Limb (tissue), 2 donors: Measurements from ENCODE around the gene IFT74.
"Not testable (repeated sequence)": the region's sequence is repeated elsewhere in the genome, so short reads cannot be mapped to it uniquely, and the experiment has no call there.

Experiments used
- DNase-seq, 2 donors: peaks; one replicate each; pipeline ENCODE4 v3.0.0-alpha.2; 2016; ENCODE audit errors: extremely low spot score in 2 of 2

The IFT74 gene

DNA sequence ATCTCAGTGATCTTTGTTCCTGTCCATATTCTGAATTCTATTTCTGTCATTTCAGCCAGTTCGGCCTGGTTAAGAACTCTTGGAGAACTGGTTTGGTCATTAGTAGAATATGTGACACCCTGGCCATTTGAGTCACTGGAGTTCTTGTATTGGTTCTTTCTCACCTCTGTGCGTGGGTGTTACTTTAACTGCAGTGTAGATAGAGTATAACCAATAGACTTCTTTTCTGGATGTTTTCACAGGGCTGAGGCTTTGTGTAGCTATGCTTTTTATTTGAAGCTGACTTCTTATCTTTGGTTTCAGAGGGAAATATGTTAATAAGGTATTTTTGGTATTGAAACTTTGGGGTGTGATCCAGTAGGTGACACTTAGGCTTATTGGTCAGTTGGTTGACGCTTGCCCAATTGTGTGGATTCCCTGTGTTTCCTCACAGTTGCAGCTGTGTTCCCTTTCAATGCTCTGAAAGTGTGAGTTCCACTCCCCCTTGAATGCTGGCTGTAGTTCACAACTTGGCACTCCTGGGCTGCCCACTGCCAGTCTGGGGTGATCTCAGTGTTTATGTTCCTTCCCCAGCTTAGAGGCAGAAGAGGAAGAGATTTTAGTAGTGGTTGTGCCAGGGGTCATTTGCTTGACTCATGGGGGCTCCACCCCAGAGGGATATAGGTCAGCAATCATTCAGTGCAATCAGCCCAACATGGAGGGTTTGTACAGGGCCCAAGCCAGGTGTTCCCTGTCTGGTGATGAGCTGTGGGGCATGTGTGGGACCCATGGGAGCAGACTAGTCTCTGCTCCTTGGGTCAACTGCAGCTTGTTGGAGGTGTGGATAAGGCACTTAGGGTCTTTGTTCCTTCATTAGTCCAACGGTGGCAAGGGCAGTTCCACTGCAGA lies 117.9 kb downstream of the IFT74 start:
- DNase-seq, result no peak

GRCh38 chr9:27078685-27079084 lies 122.5 kb downstream of the IFT74 start:
- no peak for DNase-seq

DNA sequence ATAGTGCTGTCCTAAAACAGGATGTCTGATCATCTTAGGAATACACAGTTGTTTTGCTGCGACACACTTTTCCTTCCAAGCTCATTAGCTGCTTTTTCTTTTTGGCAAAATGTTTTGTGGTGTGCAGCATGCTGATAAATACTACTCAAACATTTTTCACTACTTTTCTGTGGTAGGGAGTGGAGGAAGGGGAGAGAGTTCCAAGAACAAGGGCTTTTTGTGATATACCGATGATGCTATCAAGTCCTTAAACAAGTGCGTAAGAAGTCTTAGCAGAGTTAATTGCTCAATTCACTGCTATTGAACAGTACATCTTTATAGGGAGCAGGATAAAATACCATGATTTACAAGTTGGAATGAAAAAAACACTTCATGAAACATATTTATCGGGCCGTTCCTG lies 129.2 kb downstream of the IFT74 start:
- DNase-seq, result no peak

DNA sequence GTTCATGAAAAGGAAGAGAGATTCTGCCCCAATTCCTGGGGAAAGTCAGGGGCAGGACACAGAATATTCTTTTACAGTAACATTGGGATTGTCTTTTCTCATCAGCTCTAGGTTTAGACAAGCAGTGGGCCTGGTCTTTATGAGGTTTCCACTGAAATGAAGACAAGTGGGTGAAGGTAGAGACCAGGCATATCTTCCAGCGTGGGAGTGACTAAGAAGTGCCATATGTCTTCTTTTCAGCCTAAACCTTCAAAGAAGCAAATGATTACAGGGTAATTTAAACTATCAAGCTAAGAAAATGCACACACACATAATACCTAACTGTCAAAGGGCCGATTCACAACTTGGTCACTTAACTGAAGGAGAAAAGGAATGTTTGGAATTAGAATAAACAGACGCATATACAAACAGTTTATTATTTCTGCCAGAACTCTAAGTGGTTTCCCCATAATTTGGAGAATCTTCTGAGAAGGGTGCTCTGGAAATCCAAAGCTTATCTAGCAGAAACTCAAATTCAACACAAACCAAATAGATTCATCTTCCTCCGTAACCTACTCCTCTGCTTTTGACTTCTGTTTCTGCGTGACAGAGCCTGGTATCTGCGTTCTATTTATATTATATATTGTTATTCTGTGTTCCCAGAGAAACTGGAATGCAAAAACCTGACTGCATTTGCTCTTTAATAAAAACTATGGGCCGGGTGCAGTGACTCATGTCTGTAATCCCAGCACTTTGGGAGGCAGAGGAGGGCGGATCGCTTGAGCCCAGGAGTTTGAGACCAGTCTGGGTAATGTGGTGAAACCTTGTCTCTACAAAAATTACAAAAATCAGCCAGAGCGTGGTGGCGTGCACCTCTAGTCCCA lies 130.8 kb downstream of the IFT74 start:
- no peak for DNase-seq

DNA sequence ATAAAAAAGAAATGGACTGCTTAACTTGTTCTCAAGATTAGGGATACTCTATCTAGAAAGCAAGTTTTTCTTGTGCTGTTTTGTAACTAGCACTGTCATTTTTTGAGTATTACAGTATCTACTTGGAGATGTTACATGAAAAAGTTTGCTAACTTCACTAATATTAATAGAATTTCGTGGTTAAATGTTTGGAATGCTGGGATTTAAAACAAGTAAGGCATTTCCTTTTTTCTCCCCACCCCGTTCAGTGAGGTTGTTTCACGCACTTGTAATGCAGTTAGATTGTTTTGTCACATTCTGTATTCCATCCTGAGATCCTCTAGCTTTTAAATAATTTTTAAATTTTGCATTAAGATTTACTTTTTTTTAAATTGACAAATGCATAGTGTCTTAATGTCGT lies 132.8 kb downstream of the IFT74 start:
- DNase-seq, result no peak

DNA sequence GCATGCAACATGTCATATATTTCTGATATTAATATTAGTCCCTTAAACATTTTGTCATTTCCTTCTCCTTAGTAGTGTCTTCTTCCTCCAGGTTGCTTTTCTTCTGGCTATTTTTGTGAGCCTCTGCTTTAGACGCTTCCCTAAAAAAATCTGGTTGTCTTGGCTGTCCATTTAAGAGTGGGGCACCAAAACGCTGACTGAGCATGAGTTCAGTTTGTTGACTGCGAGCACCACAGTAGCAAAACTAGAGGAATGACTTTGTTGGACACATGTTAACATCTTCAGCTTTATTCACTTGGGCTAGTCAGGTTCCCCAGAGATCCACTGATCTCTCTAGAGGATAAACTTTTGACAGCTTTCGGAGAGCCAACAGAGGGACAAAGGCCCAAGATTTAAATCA lies 133.5 kb downstream of the IFT74 start:
- no peak for DNase-seq

DNA sequence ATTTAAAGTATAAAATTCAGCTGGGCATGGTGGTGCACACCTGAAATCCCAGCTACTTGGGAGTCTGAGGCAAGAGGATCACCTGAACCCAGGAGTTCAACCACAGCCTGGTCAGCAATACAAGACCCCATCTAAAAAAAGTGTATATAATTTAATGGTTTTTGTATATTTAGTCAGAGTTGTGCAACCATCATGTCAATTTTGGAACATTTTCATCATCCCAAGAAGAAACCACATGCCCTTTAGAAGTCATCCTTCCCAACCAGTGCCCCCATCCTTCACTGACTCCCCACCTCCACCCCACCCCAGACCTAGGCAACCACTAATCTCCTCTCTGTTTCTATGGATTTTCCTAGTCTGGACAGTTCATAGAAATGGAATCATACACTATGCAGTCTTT lies 134.0 kb downstream of the IFT74 start:
- DNase-seq, result no peak

DNA sequence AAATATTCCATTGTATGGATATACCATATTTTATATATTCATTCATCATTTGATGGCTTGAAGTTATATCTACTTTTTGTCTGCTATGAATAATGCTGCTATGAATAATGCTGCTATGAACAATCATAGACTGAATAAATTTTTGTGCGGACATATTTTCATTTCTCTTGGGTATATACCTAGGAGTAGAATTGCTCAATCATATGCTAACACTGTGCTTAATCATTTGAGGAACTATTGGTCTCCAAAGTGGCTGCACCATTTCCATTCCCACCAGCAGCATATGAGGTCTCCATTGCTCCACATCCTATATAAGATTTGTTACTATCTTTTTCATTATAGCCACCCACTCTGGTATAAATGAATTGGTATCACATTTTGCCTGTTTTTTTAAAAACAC lies 134.5 kb downstream of the IFT74 start:
- DNase-seq, result no peak

DNA sequence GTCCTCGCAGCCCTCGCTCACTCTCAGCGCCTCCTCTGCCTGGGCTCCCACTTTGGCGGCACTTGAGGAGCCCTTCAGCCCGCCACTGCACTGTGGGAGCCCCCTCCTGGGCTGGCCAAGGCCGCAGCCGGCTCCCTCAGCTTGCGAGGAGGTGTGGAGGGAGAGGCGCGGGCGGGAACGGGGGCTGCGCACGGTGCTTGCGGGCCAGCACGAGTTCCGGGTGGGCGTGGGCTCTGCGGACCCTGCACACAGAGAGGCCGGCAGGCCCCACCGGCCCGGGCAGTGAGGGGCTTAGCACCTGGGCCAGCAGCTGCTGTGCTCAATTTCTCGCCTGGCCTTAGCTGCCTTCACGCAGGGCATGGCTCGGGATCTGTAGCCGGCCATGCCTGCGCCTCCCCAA lies 136.3 kb downstream of the IFT74 start:
- not testable (repeated sequence) for DNase-seq

DNA sequence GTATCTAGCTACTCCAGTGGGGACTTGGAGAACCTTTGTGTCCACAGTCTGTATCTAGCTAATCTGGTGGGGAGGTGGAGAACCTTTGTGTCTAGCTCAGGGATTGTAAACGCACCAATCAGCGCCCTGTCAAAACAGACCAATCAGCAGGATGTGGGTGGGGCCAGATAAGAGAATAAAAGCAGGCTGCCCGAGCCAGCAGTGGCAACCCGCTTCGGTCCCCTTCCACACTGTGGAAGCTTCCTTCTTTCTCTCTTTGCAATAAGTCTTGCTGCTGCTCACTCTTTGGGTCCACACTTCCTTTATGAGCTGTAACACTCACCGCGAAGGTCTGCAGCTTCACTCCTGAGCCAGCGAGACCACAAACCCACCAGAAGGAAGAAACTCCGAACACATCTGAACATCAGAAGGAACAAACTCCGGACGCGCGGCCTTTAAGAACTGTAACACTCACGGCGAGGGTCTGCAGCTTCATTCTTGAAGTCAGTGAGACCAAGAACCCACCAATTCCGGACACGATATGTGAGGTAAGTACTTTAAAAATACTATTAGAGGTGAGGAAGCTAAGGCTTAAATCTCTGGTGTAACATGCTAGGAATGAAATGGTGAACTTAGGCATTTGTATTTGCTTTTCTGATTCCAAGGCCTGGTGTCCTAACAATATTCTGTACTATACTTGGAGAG lies 137.3 kb downstream of the IFT74 start:
- not testable (repeated sequence) for DNase-seq

DNA sequence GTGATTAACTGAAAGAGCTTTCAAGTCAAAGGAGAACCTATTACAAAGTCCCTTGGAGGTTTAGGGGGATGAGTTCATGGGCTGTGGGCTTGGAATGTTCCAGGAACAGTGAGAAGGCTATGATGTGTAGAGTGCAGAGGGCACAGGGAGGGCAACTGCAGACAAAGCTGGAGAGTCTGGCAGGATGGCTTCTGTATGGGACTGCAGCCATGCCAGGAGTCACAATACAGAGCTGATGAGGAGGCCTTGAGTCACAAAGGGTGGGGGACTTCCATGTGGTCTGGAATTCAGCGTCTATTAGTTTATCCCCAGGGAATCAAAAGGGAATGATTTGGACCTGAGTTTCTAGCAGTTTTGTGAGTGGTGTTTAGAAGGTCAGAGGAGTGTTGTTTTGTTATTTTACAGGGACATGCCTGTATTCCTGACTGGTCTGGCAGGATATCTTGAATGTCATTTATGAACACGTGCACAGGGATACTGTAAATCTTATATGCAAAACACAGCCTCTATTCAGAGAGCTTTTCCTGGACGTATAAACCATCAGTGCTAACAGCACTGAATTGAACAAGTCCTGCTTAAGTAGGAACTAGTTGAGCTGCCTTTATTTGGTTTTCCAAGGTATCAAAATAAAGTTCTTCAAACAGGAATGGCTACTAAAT lies 138.6 kb downstream of the IFT74 start:
- DNase-seq, result no peak

DNA sequence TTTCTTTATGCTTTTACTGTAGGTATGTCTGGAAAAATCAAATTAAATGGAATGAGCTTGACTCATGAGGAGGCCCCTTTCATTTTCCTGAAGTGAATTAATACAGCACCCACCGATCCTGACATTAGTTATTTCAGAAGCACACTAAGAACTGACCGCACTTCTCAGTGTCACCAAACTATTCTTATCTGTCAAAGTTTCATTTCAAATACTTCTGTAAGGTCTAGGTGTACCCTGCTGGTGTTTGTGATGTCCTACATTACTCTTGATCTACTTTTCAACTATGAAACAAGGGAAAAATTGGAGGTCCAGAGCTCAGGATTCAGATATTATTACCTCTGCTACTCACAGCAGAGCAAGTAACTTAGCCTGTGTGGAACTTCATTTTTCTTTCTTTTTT lies 151.0 kb downstream of the IFT74 start:
- DNase-seq, result no peak

GRCh38 chr9:27108981-27109541 lies 152.8 kb downstream of the IFT74 start, which contains the start of gene TEK:
TEK (plus strand) TSS chr9:27109225; CDS start chr9:27109591, 366 bp downstream.
- no peak for DNase-seq

GRCh38 chr9:27109621-27110020 lies 153.4 kb downstream of the IFT74 start:
- DNase-seq, result no peak

GRCh38 chr9:27110181-27110580 lies 154.0 kb downstream of the IFT74 start:
- no peak for DNase-seq

DNA sequence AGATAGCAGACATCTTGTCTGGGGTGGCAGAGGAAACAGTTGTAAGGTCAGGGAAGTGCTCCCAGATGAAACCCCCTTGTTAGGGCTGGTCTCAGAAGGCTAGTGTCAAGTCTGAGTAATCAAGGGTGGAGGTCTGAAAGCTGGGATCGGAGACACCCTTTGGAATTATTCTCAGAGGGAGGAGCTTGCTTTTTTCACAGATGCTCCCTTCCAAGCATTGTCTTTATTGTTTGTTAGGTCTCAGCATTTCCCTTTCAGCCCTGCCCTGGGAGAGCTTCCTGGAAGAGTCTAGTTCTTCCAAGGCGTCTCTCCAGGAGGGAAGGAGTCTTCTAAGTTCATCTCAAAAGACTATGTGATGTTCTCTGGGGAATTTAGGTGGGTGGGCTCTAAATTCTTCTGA lies 156.0 kb downstream of the IFT74 start:
- DNase-seq, result no peak
